IPS DF 6.9 (cell line): Measurements from ENCODE around the gene NKTR.

Experiments used
- DNase-seq: peaks from one replicate; pipeline ENCODE4 v3.0.0-alpha.2; 2013; ENCODE audit warnings: low read depth, low spot score
- H3K27ac ChIP-seq: one replicate; pipeline ENCODE4 v1.5.1; 2013; ENCODE audit warnings: low read length, control low read depth
- H3K27me3 ChIP-seq: 2 replicates; pipeline ENCODE4 v1.6.1; 2013; ENCODE audit warnings: mild to moderate bottlenecking, low read length; ENCODE audit not compliant: control insufficient read depth, insufficient read depth
- H3K36me3 ChIP-seq: 2 replicates; pipeline ENCODE4 v1.6.1; 2013; ENCODE audit warnings: low read length; ENCODE audit not compliant: control insufficient read depth, insufficient read depth
- H3K4me1 ChIP-seq: 2 replicates; pipeline ENCODE4 v1.6.1; 2013; ENCODE audit warnings: low read length; ENCODE audit not compliant: control insufficient read depth, insufficient read depth
- H3K4me3 ChIP-seq: 2 replicates; pipeline ENCODE4 v1.5.1; 2013; ENCODE audit warnings: mild to moderate bottlenecking, low read length
- H3K9me3 ChIP-seq: 2 replicates; pipeline ENCODE4 v1.6.1; 2013; ENCODE audit warnings: low read length, inconsistent platforms; ENCODE audit not compliant: control insufficient read depth, insufficient read depth
- WGBS: extraction: QIAGEN DNeasy Blood & Tissue Kit; methylation state at CpG from one replicate; pipeline ENCODE4 v1.1.7; 2013; ENCODE audit warnings: mixed read lengths, missing lambda C conversion rate; ENCODE audit not compliant: insufficient read length, insufficient coverage; 5-methylcytosine and 5-hydroxymethylcytosine counted together

Gene NKTR

DNA sequence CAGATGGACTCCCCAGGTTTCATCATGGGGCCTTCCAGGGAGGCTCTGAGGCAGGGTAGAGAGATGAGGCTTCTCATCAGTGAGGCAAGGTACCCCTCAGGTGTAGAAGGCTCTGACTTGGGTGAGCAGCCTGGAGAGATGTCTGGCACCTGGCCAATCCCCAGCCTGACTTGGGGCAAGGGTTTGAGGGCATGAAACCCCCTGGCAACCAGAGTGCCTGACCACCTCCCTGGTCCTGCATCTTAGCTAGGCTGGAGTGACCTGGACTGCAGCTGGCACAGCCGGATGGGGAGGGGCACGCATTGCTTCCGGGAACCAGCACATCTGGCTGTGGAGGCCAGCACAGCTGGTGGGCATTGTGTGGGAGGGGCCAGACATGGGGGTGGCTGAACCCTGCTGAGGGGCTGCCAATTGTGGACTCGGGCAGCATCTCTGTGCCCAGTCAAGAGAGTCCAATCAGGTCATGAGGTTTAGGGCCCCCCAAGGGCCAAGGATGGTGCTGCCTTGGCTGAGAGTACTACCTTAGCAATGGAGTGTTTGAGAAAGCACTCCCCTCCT, 54.9 kb downstream of the NKTR start:
- Histone ChIP-seq H3K4me3 (peak overlapping the region; percentile 74; the same call in 1 of the 2 replicates), H3K27me3 (no peaks in the 10 kb centered on the region), H3K9me3 (no peaks in the 10 kb centered on the region), H3K4me1 (peaks cover 14% of the 10 kb centered on the region), H3K36me3 (0 out of 2 replicates have a peak, but pooled peaks cover 4% of the 10 kb centered on the region), H3K27ac (no peak overlapping the region)
- no peak for DNase-seq
- WGBS = no CpG with 5 or more reads among the region's 4 CpGs

DNA sequence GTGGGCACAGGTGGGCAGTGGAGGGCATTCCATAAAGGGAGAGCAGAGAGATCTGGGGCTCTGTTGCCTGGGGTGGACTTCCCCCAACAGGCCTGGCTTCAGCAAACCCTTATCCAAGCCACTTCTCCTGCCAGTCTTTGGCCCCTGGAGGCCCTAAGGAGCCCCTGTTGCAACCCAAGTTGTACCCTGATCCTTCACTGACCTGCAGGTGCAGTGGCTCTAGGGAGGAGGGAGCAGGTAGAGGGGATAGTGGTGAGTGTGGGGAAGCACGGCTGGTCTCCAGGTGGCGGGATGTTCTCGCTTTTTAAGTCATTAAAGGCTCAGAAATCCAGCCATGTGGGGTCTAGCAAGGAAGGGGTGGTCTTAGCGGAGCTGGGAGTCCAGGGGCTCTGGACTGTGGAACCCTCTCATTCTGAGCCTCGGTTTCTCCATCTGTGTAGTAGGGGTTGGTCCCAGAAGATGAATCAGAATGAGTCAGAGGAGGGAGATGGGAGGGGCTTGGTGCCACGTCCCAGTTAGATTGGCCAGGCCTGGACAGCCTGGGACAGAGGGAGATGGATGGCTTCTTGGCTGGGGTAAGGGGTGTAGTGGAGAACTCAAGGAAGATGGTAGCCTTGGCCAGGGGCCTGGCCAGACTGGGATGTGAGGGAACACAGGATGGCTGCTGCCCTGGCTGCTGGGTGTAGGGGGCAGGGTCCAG, 55.6 kb downstream of the NKTR start:
- peaks cover 14% of the 10 kb centered on the region for H3K4me1 ChIP-seq
- H3K36me3 ChIP-seq = 0 out of 2 replicates have a peak, but pooled peaks cover 4% of the 10 kb centered on the region
- no peaks in the 10 kb centered on the region for H3K9me3 ChIP-seq
- H3K4me3 ChIP-seq = no peak overlapping the region
- H3K27ac ChIP-seq = no peak overlapping the region
- no CpG with 5 or more reads among the region's 6 CpGs for WGBS
- H3K27me3 ChIP-seq = no peaks in the 10 kb centered on the region
- no peak for DNase-seq

DNA sequence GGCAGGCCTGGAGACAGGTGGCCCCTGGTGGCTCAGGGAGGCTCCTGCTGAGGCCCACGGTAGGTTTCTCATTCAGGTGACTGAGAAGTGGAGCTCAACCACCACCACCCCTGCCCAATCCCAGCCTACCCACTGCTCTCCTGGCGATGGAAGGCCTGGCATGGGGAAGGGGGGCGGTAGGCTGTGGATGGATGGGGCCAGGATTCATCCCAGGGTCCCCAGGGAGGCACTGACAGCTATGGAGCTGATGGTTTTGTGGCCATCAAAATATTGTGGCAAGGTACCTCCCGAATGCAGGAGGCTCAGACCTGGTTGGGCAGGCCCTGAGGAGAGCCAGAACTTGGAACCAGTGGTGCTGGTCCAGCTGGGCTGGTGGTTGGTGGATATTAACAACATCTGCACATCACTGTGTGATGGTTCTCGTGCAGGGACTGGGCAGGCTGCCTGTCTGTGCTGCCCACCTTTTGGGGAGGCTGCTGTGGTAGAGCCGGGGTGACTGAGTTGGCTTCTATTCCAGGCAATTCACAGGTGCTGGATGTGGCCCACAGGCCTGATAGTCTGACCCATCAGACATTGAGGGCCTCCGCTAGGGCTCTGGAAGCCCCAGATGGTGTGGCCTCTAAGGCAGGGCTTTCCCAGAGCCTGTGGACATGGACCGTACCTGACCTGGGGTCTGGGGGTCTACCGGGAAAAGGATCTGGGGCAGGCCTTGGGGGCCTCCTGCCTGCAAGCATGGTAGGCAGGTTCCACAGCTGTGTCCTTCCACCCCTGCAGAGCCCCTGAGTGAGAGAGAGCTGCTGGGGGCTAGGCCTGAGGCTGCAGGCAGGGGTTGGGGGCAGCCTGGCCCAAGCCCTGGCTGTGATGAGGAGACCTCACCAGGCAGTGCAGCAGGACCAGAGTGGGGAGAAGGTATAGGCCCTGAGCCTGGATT, 56.5 kb downstream of the NKTR start:
- Histone ChIP-seq H3K36me3 (0 out of 2 replicates have a peak, but pooled peaks cover 4% of the 10 kb centered on the region), H3K4me1 (peaks cover 9% of the 10 kb centered on the region), H3K27me3 (no peaks in the 10 kb centered on the region), H3K9me3 (no peaks in the 10 kb centered on the region), H3K27ac (no peak overlapping the region), H3K4me3 (no peak overlapping the region)
- no peak for DNase-seq
- WGBS = no CpG with 5 or more reads among the region's 9 CpGs

DNA sequence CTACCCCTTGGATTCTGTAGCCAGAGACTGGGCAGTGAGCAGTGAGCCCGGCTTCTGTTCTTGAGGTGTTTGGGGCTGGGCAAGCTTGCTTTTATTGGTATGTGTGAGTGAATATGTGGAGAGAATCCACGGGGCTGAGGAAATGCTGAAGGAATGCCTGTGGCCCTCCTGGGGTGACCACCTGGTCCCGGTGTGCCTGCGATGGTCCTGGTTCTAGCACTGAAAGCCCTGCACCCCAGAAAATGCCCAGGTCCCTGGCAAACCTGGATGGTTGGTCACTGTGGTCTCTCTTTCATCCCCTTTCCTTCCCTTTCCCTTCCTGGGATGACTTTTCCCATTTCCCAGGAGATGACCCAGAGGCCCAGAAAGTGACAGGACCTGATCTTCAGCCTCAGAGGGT, 57.2 kb downstream of the NKTR start:
- Histone ChIP-seq H3K36me3 (0 out of 2 replicates have a peak, but pooled peaks cover 4% of the 10 kb centered on the region), H3K9me3 (no peaks in the 10 kb centered on the region), H3K4me1 (peaks cover 9% of the 10 kb centered on the region), H3K27ac (no peak overlapping the region), H3K27me3 (no peaks in the 10 kb centered on the region), H3K4me3 (no peak overlapping the region)
- no CpG with 5 or more reads among the region's 4 CpGs for WGBS
- DNase-seq = no peak

DNA sequence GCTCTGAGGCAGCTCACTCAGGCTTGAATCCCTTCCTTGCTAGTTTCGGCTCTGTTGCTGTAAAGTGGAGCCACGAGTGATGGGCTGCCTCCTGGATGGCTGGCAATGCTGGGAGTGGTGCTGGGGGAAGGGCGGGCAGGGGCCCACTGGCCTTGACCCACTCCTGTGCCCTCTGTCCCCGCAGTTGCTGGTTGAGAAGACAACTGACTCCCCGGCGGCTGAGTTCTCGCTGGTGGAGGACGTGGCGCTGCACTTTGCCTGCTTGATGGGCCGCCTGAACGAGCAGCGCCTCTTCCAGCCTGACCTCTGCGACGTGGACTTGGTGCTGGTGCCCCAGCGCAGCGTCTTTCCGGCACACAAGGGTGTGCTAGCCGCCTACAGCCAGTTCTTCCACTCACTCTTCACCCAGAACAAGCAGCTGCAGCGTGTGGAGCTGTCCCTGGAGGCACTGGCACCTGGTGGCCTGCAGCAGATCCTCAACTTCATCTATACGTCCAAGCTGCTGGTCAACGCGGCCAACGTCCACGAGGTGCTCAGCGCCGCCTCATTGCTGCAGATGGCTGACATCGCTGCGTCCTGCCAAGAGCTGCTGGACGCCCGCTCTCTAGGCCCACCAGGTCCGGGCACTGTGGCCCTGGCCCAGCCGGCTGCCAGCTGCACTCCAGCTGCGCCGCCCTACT, 57.7 kb downstream of the NKTR start:
- Histone ChIP-seq H3K4me1 (peaks cover 7% of the 10 kb centered on the region), H3K9me3 (no peaks in the 10 kb centered on the region), H3K4me3 (no peak overlapping the region), H3K36me3 (0 out of 2 replicates have a peak, but pooled peaks cover 4% of the 10 kb centered on the region), H3K27ac (no peak overlapping the region), H3K27me3 (no peaks in the 10 kb centered on the region)
- WGBS = no CpG with 5 or more reads among the region's 34 CpGs
- no peak for DNase-seq

DNA sequence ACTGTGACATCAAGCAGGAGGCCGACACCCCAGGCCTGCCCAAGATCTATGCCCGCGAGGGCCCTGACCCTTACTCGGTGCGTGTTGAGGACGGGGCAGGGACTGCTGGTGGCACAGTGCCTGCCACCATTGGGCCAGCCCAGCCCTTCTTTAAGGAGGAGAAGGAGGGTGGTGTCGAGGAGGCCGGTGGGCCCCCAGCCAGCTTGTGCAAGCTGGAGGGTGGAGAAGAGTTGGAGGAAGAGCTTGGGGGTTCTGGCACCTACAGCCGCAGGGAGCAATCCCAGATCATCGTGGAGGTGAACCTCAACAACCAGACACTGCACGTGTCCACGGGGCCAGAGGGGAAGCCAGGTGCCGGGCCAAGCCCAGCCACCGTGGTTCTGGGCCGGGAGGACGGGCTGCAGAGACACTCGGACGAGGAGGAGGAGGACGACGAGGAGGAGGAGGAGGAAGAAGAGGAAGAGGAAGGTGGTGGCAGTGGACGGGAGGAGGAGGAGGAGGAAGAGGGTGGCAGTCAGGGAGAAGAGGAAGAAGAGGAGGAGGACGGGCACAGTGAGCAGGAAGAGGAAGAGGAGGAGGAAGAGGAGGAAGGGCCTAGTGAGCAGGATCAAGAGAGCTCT, 58.4 kb downstream of the NKTR start:
- Histone ChIP-seq H3K4me3 (no peak overlapping the region), H3K9me3 (no peaks in the 10 kb centered on the region), H3K27ac (no peak overlapping the region), H3K36me3 (peaks cover 4% of the 10 kb centered on the region; the same call in 1 of the 2 replicates), H3K4me1 (peaks cover 5% of the 10 kb centered on the region), H3K27me3 (no peaks in the 10 kb centered on the region)
- DNase-seq = no peak
- WGBS = no CpG with 5 or more reads among the region's 22 CpGs

DNA sequence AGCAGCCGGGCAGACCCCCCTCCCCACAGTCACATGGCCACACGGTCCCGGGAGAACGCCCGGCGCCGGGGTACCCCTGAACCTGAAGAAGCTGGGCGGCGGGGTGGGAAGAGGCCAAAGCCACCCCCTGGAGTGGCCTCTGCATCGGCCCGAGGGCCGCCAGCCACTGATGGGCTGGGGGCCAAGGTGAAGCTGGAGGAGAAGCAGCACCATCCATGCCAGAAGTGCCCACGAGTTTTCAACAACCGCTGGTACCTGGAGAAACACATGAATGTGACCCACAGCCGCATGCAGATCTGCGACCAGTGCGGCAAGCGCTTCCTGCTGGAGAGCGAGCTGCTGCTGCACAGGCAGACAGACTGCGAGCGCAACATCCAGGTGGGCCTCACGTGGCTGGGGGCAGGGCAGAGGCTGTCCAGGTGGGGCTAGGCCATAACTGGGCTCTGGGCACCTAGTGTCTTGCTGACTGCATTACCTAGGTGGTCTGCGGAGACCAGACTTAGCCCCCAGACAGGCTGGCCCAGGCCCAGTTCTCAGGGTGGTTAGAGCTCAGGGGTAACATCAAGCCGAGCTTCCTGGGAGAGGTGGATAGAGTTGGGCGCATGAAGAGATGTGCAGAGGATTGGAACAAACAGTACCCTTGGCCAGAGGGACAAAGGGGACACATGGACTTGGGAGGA, 59.1 kb downstream of the NKTR start:
- no CpG with 5 or more reads among the region's 25 CpGs for WGBS

DNA sequence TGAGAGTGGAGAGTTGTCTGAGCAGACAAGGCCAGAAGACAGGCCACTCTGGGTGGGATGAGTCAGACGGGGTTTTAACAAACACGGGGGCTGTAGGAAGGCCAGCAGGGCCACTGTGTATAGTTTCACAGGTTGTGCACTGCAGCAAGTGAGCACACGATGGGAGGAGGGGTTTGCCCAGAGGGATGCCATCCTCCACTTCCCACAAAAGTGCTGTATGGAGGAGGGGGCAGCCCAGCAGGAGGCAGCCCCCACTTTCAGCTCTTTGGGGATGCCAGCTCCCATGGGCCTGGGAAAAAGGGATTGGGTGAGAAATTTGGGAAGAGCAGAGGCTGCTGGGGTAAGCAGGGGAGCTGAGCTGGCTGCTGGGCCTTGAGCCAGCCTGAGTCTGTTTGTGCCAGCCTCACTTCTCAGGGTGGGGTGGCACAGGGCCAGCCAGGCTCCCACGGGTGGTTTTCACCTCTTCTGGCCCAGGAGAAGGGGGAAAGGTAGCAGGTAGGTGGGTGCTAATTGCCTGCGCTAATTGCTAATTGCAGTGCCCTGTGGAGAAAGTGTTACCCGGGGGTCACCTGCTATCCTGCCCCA, 59.7 kb downstream of the NKTR start:
- Histone ChIP-seq H3K4me3 (no peak overlapping the region), H3K4me1 (peaks cover 3% of the 10 kb centered on the region), H3K9me3 (no peaks in the 10 kb centered on the region), H3K36me3 (peaks cover 4% of the 10 kb centered on the region; the same call in 1 of the 2 replicates), H3K27me3 (no peaks in the 10 kb centered on the region), H3K27ac (no peak overlapping the region)
- no peak for DNase-seq
- no CpG with 5 or more reads among the region's 6 CpGs for WGBS

More for the DNA sequence above, 59.1 kb downstream of the NKTR start:
- H3K27me3 ChIP-seq = no peaks in the 10 kb centered on the region
- H3K36me3 ChIP-seq = peaks cover 4% of the 10 kb centered on the region; the same call in 1 of the 2 replicates
- no peak overlapping the region for H3K4me3 ChIP-seq
- no peak overlapping the region for H3K27ac ChIP-seq
- no peak for DNase-seq
- H3K4me1 ChIP-seq = peaks cover 5% of the 10 kb centered on the region
- no peaks in the 10 kb centered on the region for H3K9me3 ChIP-seq

DNA sequence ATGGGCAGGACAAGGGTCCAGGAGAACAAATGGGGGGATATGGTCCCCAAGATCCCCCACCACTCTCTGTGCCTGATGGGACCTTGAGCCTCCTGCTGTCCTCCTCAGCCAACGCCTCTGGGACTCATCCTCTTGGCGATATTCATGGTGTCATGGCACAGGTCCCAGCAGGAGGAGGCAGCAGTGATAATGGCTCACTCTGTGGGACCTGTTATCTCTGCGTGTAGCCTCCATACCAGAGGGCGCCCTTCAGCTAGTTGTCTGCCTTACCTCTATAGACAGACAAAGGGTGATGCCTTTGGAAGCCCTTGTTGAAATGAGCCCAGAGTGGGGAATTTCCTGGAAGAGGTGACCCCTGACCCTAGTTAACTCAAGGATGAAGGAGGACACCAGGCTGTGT, 60.4 kb downstream of the NKTR start:
- H3K27ac ChIP-seq = no peak overlapping the region
- no peaks in the 10 kb centered on the region for H3K27me3 ChIP-seq
- H3K36me3 ChIP-seq = peaks cover 4% of the 10 kb centered on the region; the same call in 1 of the 2 replicates
- no peaks in the 10 kb centered on the region for H3K9me3 ChIP-seq
- no CpG with 5 or more reads among the region's 4 CpGs for WGBS
- DNase-seq = no peak
- no peaks in the 10 kb centered on the region; the same call in 1 of the 2 replicates for H3K4me1 ChIP-seq
- no peak overlapping the region for H3K4me3 ChIP-seq
